Measurements from ENCODE around the gene REP15.
A peak's percentile ranks its signal among the peaks of the same experiment; 100 is the strongest.
"Not testable (repeated sequence)": the region's sequence is repeated elsewhere in the genome, so short reads cannot be mapped to it uniquely, and the experiment has no call there.

The REP15 gene

GRCh38 chr12:27703720-27704452 is 7.6 kb downstream of the REP15 start:
- DNase-seq: peak; percentile 46

GRCh38 chr12:27705263-27705662 is 9.0 kb downstream of the REP15 start:
- DNase-seq: no peak

- no peak for DNase-seq
Measured at GRCh38 chr12:27707216-27707615, 11.0 kb downstream of the REP15 start.

- no peak for DNase-seq
Measured at GRCh38 chr12:27709212-27709931, 13.1 kb downstream of the REP15 start.

- DNase-seq: no peak
Measured at GRCh38 chr12:27709932-27710591, 13.8 kb downstream of the REP15 start.

- DNase-seq: peak; percentile 74
Measured at GRCh38 chr12:27710592-27711316, 14.5 kb downstream of the REP15 start, which contains the start of gene MRPS35. Gene MRPS35 (plus strand): TSS chr12:27710832. CDS start chr12:27710844, 12 bp downstream.

GRCh38 chr12:27711317-27711682 is 15.1 kb downstream of the REP15 start:
- DNase-seq: no peak

- no peak for DNase-seq
Measured at GRCh38 chr12:27711967-27712366, 15.7 kb downstream of the REP15 start.

GRCh38 chr12:27723212-27723611 is 27.0 kb downstream of the REP15 start:
- no peak for DNase-seq

- DNase-seq: no peak
Measured at GRCh38 chr12:27730097-27730588, 33.9 kb downstream of the REP15 start.

GRCh38 chr12:27732281-27732680 is 36.0 kb downstream of the REP15 start:
- no peak for DNase-seq

GRCh38 chr12:27733052-27733656 is 36.9 kb downstream of the REP15 start:
- no peak for DNase-seq

GRCh38 chr12:27733791-27734190 is 37.5 kb downstream of the REP15 start:
- DNase-seq: no peak

- not testable (repeated sequence) for DNase-seq
Measured at GRCh38 chr12:27734321-27734720, 38.1 kb downstream of the REP15 start.

- DNase-seq: no peak
Measured at GRCh38 chr12:27743601-27744000, 47.4 kb downstream of the REP15 start.

GRCh38 chr12:27745734-27746133 is 49.5 kb downstream of the REP15 start:
- DNase-seq: not testable (repeated sequence)
